Progenitor cell of endocrine pancreas (in vitro differentiated cells): Measurements from ENCODE around the gene IQGAP2. TPM values are rescaled to one million over a fixed set of nuclear protein-coding genes. Genes with fewer than 3 reads are reported as not detected.

Source experiments
- DNase-seq: peaks from one replicate; pipeline ENCODE4 v3.0.0; 2021; ENCODE audit warnings: low spot score; ENCODE audit not compliant: unreplicated experiment
- H3K27ac Mint-ChIP-seq: 2 replicates; pipeline ENCODE4 v1.8.0; 2021; ENCODE audit warnings: mild to moderate bottlenecking, moderate library complexity, mixed read lengths
- H3K27me3 Mint-ChIP-seq: 2 replicates; pipeline ENCODE4 v1.8.0; 2021; ENCODE audit warnings: mixed read lengths
- H3K36me3 Mint-ChIP-seq: 2 replicates; pipeline ENCODE4 v1.8.0; 2022; ENCODE audit warnings: mixed read lengths; ENCODE audit not compliant: insufficient read depth
- H3K4me1 Mint-ChIP-seq: 2 replicates; pipeline ENCODE4 v1.8.0; 2021; ENCODE audit warnings: low read depth, mixed read lengths
- H3K4me3 Mint-ChIP-seq: 2 replicates; pipeline ENCODE4 v1.8.0; 2021; ENCODE audit warnings: low read depth, mild to moderate bottlenecking, moderate library complexity, mixed read lengths
- H3K9me3 Mint-ChIP-seq: 2 replicates; pipeline ENCODE4 v1.8.0; 2021; ENCODE audit warnings: low read depth, mixed read lengths
- total RNA-seq: library from RNA; stranded (reverse); gene quantifications from 2 replicates; pipeline ENCODE4 v1.2.1, GENCODE V29; 2021
- TF ChIP-seq, protein P1 (sequence below): fragments of 200-600 bp; sonication (generic); IDR thresholded peaks from one replicate; pipeline ENCODE4 v1.5.0; 2021; ENCODE audit warnings: antibody characterized with exemption, mild to moderate bottlenecking; ENCODE audit not compliant: unreplicated experiment

Gene IQGAP2
- total RNA-seq, 1 donor from 2014 or later = 16.7 TPM

DNA sequence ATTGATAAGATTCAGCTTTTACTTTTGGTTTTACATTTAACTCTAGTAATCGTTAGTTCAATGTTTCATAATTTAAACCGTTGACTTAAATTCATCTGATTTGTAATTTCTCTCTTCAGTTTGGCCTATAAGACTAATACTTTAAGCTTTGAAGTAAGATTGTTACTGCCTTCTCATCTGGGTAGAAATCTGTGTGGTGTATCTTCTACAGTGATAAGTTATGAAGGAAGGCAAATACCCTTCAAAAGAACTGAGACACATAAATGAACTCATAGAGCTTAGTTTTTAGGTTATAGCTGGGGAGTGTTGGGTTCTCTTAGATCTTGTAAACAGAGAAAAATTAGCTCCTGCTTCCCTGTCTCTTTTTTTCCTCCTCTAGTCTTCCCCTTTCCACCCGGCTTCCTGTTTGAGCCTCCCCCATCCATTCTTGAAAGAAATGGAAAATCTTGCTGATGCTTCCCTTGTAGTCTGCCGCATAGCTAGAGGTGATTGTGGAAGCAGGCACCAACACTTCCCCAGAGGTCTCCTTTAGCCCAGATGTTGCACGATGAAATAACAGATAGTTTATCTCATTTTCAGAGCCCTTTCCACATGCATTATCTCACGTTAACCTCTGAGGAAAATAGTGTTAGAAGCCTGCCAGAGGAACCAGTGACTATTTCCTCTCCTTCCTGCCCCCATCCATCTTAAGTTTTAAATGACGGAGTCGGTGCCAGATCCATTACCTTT, 222.2 kb downstream of the IQGAP2 start:
- DNase-seq = no peak
- Mint-ChIP-seq H3K27ac (no peak overlapping the region), H3K36me3 (no peaks in the 10 kb centered on the region), H3K4me3 (no peak overlapping the region), H3K9me3 (no peaks in the 10 kb centered on the region), H3K4me1 (peaks cover 7% of the 10 kb centered on the region), H3K27me3 (peaks cover 4% of the 10 kb centered on the region)
- TF ChIP-seq, protein P1, sequence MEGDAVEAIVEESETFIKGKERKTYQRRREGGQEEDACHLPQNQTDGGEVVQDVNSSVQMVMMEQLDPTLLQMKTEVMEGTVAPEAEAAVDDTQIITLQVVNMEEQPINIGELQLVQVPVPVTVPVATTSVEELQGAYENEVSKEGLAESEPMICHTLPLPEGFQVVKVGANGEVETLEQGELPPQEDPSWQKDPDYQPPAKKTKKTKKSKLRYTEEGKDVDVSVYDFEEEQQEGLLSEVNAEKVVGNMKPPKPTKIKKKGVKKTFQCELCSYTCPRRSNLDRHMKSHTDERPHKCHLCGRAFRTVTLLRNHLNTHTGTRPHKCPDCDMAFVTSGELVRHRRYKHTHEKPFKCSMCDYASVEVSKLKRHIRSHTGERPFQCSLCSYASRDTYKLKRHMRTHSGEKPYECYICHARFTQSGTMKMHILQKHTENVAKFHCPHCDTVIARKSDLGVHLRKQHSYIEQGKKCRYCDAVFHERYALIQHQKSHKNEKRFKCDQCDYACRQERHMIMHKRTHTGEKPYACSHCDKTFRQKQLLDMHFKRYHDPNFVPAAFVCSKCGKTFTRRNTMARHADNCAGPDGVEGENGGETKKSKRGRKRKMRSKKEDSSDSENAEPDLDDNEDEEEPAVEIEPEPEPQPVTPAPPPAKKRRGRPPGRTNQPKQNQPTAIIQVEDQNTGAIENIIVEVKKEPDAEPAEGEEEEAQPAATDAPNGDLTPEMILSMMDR = no peak

DNA sequence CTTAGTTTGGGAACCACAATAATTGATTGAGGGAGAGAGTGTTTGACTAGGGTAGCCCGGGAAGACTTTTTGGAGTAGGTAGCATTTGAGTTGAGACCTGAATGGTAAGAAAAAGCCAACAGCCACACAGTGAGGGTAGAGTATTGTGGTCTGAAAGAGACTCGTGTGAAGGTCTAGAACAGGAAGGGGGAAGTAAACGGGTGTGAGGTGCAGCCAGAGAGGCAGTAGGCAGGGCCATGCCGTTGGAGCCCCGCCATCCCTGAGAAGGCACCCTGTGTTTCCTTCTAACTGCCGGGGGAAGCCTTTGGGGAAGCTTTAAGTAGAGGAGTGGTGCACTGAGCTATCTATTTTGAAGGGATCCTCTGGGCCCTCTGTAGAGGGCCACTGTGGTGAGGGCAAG, 223.7 kb downstream of the IQGAP2 start:
- TF ChIP-seq, protein P1 = no peak
- Mint-ChIP-seq H3K4me1 (peaks cover 7% of the 10 kb centered on the region), H3K9me3 (no peaks in the 10 kb centered on the region), H3K27ac (no peak overlapping the region), H3K36me3 (no peaks in the 10 kb centered on the region), H3K4me3 (no peak overlapping the region), H3K27me3 (peaks cover 4% of the 10 kb centered on the region)
- no peak for DNase-seq

DNA sequence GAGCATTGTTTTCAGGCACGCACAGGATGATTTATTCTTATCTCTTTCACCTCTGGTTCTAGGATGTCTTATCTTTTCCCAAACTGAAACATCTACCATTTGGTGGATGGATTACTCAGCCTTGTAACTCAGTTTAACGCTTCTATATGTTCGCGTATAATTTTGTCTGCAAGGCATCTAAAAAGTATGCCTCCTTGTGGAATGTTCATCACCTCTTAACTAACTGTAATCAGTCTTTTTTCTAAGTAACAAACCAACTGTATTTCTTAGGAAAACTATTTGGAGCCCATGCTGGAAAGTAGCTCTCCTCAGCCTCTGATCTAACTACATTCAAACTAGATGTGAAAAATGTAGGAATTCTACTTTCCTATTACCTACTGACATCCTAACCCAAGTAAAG, 231.6 kb downstream of the IQGAP2 start:
- H3K27ac Mint-ChIP-seq = no peak overlapping the region
- TF ChIP-seq, protein P1 = no peak
- no peak for DNase-seq
- no peaks in the 10 kb centered on the region for H3K36me3 Mint-ChIP-seq
- H3K4me3 Mint-ChIP-seq = no peak overlapping the region
- no peaks in the 10 kb centered on the region for H3K27me3 Mint-ChIP-seq
- H3K4me1 Mint-ChIP-seq = no peaks in the 10 kb centered on the region
- H3K9me3 Mint-ChIP-seq = no peaks in the 10 kb centered on the region

DNA sequence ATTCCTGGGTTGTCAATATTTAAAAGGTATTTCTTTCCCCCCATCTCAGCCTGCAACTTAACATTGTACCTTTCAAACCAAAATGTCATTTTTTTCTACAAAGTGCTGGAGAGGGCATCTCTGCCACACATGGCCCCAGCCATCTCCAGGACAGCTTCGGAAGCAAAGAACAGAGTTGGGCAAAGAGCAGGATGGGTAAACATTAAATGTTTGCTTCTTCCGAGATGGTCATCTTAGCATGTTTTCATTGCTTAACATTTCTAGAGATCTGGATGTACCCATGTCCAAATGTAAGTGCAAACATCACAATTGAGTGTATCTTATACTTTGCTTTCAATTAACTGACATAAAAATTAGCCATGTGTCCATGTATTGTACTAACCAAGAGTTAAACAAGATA, 234.4 kb downstream of the IQGAP2 start:
- DNase-seq = no peak
- TF ChIP-seq, protein P1 = no peak
- H3K9me3 Mint-ChIP-seq = no peaks in the 10 kb centered on the region
- no peaks in the 10 kb centered on the region for H3K27me3 Mint-ChIP-seq
- no peaks in the 10 kb centered on the region for H3K36me3 Mint-ChIP-seq
- no peaks in the 10 kb centered on the region for H3K4me1 Mint-ChIP-seq
- no peak overlapping the region for H3K27ac Mint-ChIP-seq
- no peak overlapping the region for H3K4me3 Mint-ChIP-seq

DNA sequence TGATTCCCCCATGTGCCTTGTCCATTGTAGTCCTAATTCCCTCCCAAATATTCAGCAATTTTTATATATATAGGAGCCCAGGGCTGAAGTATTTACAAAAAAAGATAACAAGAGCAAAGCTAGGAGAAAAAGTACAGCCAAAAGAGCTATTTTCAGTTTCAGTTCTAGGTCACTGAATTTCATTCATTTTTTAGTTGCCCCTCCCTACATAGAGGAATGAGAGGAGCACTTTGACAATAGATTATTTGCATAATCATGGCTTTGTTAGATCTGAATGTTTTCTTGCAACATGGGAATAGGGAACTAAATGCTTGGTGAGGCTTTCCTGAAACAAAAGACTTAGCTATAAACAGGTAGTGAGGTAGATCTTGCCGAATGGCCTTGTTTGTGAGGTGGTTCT, 235.4 kb downstream of the IQGAP2 start:
- Mint-ChIP-seq H3K4me3 (no peak overlapping the region), H3K9me3 (no peaks in the 10 kb centered on the region), H3K36me3 (no peaks in the 10 kb centered on the region), H3K4me1 (no peaks in the 10 kb centered on the region), H3K27ac (no peak overlapping the region), H3K27me3 (no peaks in the 10 kb centered on the region)
- TF ChIP-seq, protein P1 = no peak
- no peak for DNase-seq
